GM23338 (cell line): Measurements from ENCODE around the gene ERO1B. TPM values are rescaled to one million over a fixed set of nuclear protein-coding genes. Genes with fewer than 3 reads are reported as not detected.

Experiments used
- ATAC-seq: fragments of 200-7000 bp; cut with Tn5 transposase; 3 replicates; pipeline ENCODE4 v1.9.1; 2020
- DNase-seq: peaks from one replicate; pipeline ENCODE4 v3.0.0-alpha.2; 2015; ENCODE audit warnings: low spot score
- H2AFZ ChIP-seq: fragments of 200-600 bp; sonication (generic); 2 replicates; pipeline ENCODE4 v1.8.0; 2016; ENCODE audit warnings: antibody characterized with exemption, mild to moderate bottlenecking, moderate library complexity
- H3F3A ChIP-seq: fragments of 200-600 bp; sonication (generic); replicated peaks from 2 replicates; pipeline ENCODE4 v1.8.0; 2017; ENCODE audit warnings: antibody characterized with exemption, mixed run types, low read depth
- H3K27ac ChIP-seq: fragments of 200-600 bp; sonication (generic); 2 replicates; pipeline ENCODE4 v1.6.1; 2016; ENCODE audit warnings: low read depth
- H3K27me3 ChIP-seq: fragments of 200-600 bp; sonication (generic); 2 replicates; pipeline ENCODE4 v1.8.0; 2016; ENCODE audit warnings: mild to moderate bottlenecking, mixed run types, moderate library complexity; ENCODE audit not compliant: insufficient read depth
- H3K36me3 ChIP-seq: fragments of 200-600 bp; sonication (generic); 2 replicates; pipeline ENCODE4 v1.8.0; 2016; ENCODE audit warnings: mild to moderate bottlenecking; ENCODE audit not compliant: insufficient read depth
- H3K4me1 ChIP-seq: fragments of 200-600 bp; sonication (generic); 2 replicates; pipeline ENCODE4 v1.8.0; 2016; ENCODE audit warnings: mild to moderate bottlenecking, moderate library complexity; ENCODE audit not compliant: insufficient read depth
- H3K4me2 ChIP-seq: fragments of 200-600 bp; sonication (generic); 2 replicates; pipeline ENCODE4 v1.7.1; 2017; ENCODE audit warnings: mixed run types
- H3K4me3 ChIP-seq: fragments of 200-600 bp; sonication (generic); 2 replicates; pipeline ENCODE4 v1.6.1; 2016; ENCODE audit warnings: mixed run types
- H3K79me2 ChIP-seq: fragments of 200-600 bp; sonication (generic); replicated peaks from 2 replicates; pipeline ENCODE4 v1.8.0; 2017; ENCODE audit warnings: mild to moderate bottlenecking; ENCODE audit not compliant: insufficient read depth
- H3K9me2 ChIP-seq: fragments of 200-600 bp; sonication (generic); 2 replicates; pipeline ENCODE4 v1.8.0; 2017; ENCODE audit not compliant: insufficient read depth
- H4K20me1 ChIP-seq: fragments of 200-600 bp; sonication (generic); replicated peaks from 2 replicates; pipeline ENCODE4 v1.8.0; 2017; ENCODE audit warnings: mild to moderate bottlenecking; ENCODE audit not compliant: insufficient read depth
- H3K27ac Mint-ChIP-seq: 2 replicates; pipeline ENCODE4 v1.8.0; 2020; ENCODE audit warnings: inconsistent platforms, mild to moderate bottlenecking, moderate library complexity, mixed read lengths
- H3K27me3 Mint-ChIP-seq: 3 replicates; pipeline ENCODE4 v1.8.0; 2022; ENCODE audit warnings: low read depth, mild to moderate bottlenecking, moderate library complexity, mixed read lengths, inconsistent platforms; ENCODE audit not compliant: insufficient read depth, poor library complexity
- H3K36me3 Mint-ChIP-seq: 3 replicates; pipeline ENCODE4 v1.8.0; 2021; ENCODE audit warnings: low read depth, mild to moderate bottlenecking, inconsistent platforms, moderate library complexity, mixed read lengths
- H3K4me1 Mint-ChIP-seq: 3 replicates; pipeline ENCODE4 v1.8.0; 2020; ENCODE audit warnings: mild to moderate bottlenecking, inconsistent platforms, mixed read lengths
- H3K4me3 Mint-ChIP-seq: 3 replicates; pipeline ENCODE4 v1.8.0; 2021; ENCODE audit warnings: moderate library complexity, mild to moderate bottlenecking, inconsistent platforms, mixed read lengths
- H3K9me3 Mint-ChIP-seq: 3 replicates; pipeline ENCODE4 v1.8.0; 2020; ENCODE audit warnings: moderate library complexity, mild to moderate bottlenecking, inconsistent platforms, mixed read lengths
- CREB1 ChIP-seq: fragments of 250-450 bp; sonication (Bioruptor Pico); IDR thresholded peaks from 2 replicates; pipeline ENCODE4 v1.5.0; 2020; ENCODE audit warnings: low read depth, mild to moderate bottlenecking, moderate library complexity
- CTCF ChIP-seq, 2 experiments: fragments of 200-600 bp in 1 of 2; sonication (generic) in 1 of 2; conservative IDR thresholded peaks; 2 replicates each; pipeline versions ENCODE4 v1.5.1 to v1.6.1; 2016 to 2017; ENCODE audit warnings: antibody characterized with exemption in 2 of 2, low read depth in 2 of 2, mild to moderate bottlenecking in 2 of 2, moderate library complexity in 1 of 2
- ETS1 ChIP-seq: IDR thresholded peaks from 2 replicates; pipeline ENCODE4 v1.6.1; 2016; ENCODE audit warnings: antibody characterized with exemption
- JUNB ChIP-seq: IDR thresholded peaks from one replicate; pipeline ENCODE4 v1.6.1; 2016; ENCODE audit warnings: antibody characterized with exemption; ENCODE audit not compliant: unreplicated experiment
- NANOG ChIP-seq: IDR thresholded peaks from 2 replicates; pipeline ENCODE4 v1.6.1; 2016; ENCODE audit warnings: antibody characterized with exemption, borderline replicate concordance
- POLR2AphosphoS5 ChIP-seq: IDR thresholded peaks from 2 replicates; pipeline ENCODE4 v1.6.1; 2016; ENCODE audit warnings: antibody characterized with exemption, low read depth
- REST ChIP-seq: IDR thresholded peaks from one replicate; pipeline ENCODE4 v1.6.1; 2018; ENCODE audit warnings: antibody characterized with exemption; ENCODE audit not compliant: unreplicated experiment
- STAT1 ChIP-seq: IDR thresholded peaks from one replicate; pipeline ENCODE4 v1.6.1; 2016; ENCODE audit warnings: antibody characterized with exemption; ENCODE audit not compliant: unreplicated experiment
- ZNF114 ChIP-seq: fragments of 250-450 bp; sonication (Bioruptor Pico); IDR thresholded peaks from 2 replicates; pipeline ENCODE4 v1.5.0; 2020; ENCODE audit warnings: mild to moderate bottlenecking, moderate library complexity
- ZNF462 ChIP-seq: fragments of 250-450 bp; sonication (Bioruptor Pico); IDR thresholded peaks from 2 replicates; pipeline ENCODE4 v1.5.0; 2020; ENCODE audit warnings: mild to moderate bottlenecking, moderate library complexity
- polyA plus RNA-seq: library from polyadenylated mRNA; unstranded; fragments of >200 nt; fragmentation: Nextera tagmentation; extraction: Ambion mirVana; gene quantifications from 2 replicates; pipeline ENCODE4 v1.2.1, GENCODE V29; 2016
- total RNA-seq: library from RNA; depleted of rRNA; stranded (reverse); fragments of >200 nt; shearing (Covaris generic); gene quantifications from 2 replicates; pipeline ENCODE4 v1.2.3, GENCODE V29; 2014

Gene ERO1B
- total and polyA plus RNA-seq, 2 experiments from 2014 or later: 2.4 to 3.6 TPM

GRCh38 chr1:236211815-236212214 is 69.9 kb downstream of the ERO1B start:
- Mint-ChIP-seq H3K4me1 (peaks cover 5% of the 10 kb centered on the region; the same call in 2 of the 3 replicates), H3K27me3 (no peaks in the 10 kb centered on the region)

More at GRCh38 chr1:236211815-236212214, 69.9 kb downstream of the ERO1B start:
- Mint-ChIP-seq H3K4me3 (no peak overlapping the region), H3K9me3 (no peaks in the 10 kb centered on the region), H3K36me3 (no peaks in the 10 kb centered on the region; the same call in 2 of the 3 replicates), H3K27ac (no peak overlapping the region)
- Histone ChIP-seq H3K27me3 (no peaks in the 10 kb centered on the region), H3K9me2 (no peaks in the 10 kb centered on the region), H3F3A (no peaks in the 10 kb centered on the region), H3K79me2 (no peaks in the 10 kb centered on the region), H2AFZ (no peak overlapping the region), H3K36me3 (no peaks in the 10 kb centered on the region), H3K4me3 (no peak overlapping the region), H4K20me1 (no peaks in the 10 kb centered on the region), H3K27ac (no peak overlapping the region), H3K4me1 (no peaks in the 10 kb centered on the region), H3K4me2 (no peak overlapping the region)
- DNase-seq (no peak), ATAC-seq (no peak)
- TF ChIP-seq JUNB (no peak), STAT1 (no peak), NANOG (no peak), CREB1 (CRISPR knock-in tag) (no peak), ZNF114 (CRISPR knock-in tag) (no peak), CTCF (conservative IDR thresholded peaks at IDR 0.05; ENCODE audit: low read depth in 2 of 2) (no peak), ETS1 (no peak), REST (no peak), POLR2AphosphoS5 (no peak), ZNF462 (CRISPR knock-in tag) (no peak)
